Esophagus muscularis mucosa (tissue), 3 donors: ENCODE results near the gene RERE.

Experiments used
- CTCF ChIP-seq, 3 experiments: fragments of 200-600 bp in 2 of 3; fragments of 450-650 bp in 1 of 3; sonication (generic) in 2 of 3; IDR thresholded peaks; one replicate each; pipeline ENCODE4 v1.5.1; 2017 to 2019; ENCODE audit warnings: antibody characterized with exemption in 3 of 3, mild to moderate bottlenecking in 2 of 3, moderate library complexity in 1 of 3
- POLR2A ChIP-seq: fragments of 450-650 bp; IDR thresholded peaks from one replicate; pipeline ENCODE4 v1.6.1; 2017; ENCODE audit warnings: antibody characterized with exemption, moderate library complexity, mild to moderate bottlenecking, low read depth
- POLR2AphosphoS5 ChIP-seq, 2 donors: sonication (generic); formaldehyde crosslinking; IDR thresholded peaks; one replicate each; pipeline ENCODE4 v1.6.1; 2017; ENCODE audit warnings: antibody characterized with exemption in 2 of 2

- no peak for TF ChIP-seq CTCF (IDR thresholded peaks at IDR 0.05)
- no peak for TF ChIP-seq POLR2A
- no peak for TF ChIP-seq POLR2AphosphoS5 (IDR thresholded peaks at IDR 0.05)
Measured at GRCh38 chr1:8406011-8406410, 411.4 kb downstream of the RERE start.
